ENCODE data around the gene STK4.

STK4 gene

GRCh38 chr20:44966030-44966961 lies at the start of gene STK4:
TSS of gene STK4 (plus strand) at chr20:44966512. CDS start at chr20:44966569, 57 bp downstream.
- peak; percentile 95 for DNase-seq

- DNase-seq = no peak
Measured at GRCh38 chr20:44916586-44916985, 49.7 kb upstream of the STK4 start.

DNA sequence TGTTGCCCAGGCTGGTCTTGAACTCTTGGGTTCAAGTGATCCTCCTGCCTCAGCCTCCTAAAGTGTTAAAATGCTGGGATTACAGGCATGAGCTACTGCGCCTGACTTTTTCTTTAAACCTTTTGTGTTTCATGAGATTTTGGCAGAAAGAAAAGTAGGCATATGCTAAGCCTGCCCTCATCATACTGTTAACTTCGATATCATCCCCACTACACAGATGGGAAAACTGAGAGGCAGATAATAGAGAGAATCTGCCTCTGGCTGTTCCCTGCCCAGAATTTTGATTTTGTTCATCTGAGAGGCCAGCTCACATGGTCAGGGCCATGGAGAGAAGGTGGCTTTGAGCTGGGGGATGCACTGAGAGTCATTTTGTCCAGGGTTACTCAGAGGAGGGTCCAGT lies 48.9 kb upstream of the STK4 start:
- no peak for DNase-seq

DNA sequence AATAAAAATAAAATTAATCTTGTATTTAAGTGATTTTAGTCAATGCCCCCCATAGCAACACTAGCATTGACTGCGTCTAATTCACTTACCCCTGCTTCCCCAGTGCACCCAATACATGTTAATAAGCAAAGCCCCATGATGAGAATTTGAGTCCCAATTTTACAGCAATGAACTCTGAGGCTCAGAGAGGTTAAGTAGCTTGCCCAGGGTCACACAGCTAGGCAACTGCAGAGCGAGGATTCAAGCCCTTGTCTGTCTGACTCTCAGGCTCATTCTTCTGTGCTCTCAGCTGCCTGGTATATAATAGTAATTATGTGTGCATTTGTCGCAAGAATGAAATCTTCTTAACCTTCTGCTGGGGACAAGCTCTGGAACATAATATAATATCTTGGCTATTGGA lies 48.0 kb upstream of the STK4 start:
- no peak for DNase-seq

GRCh38 chr20:44918761-44919160 lies 47.6 kb upstream of the STK4 start:
- no peak for DNase-seq

DNA sequence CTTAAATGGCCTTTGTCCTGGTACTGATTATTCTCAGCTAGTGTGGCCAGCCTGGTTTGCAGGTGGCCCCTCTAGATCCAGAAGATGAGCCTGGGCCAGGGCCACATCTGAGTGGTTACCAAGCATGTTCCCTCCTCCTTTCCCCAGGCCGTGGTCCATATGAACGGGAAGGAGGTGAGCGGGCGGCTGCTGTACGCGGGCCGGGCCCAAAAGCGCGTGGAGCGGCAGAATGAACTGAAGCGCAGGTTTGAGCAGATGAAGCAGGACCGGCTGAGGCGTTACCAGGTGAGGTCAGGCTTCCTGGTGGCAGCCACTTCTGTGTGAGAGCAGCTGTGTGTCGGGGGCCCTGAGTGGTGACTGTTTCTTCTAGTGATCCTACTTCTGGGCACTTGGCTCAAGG lies 44.9 kb upstream of the STK4 start:
- no peak for DNase-seq

DNA sequence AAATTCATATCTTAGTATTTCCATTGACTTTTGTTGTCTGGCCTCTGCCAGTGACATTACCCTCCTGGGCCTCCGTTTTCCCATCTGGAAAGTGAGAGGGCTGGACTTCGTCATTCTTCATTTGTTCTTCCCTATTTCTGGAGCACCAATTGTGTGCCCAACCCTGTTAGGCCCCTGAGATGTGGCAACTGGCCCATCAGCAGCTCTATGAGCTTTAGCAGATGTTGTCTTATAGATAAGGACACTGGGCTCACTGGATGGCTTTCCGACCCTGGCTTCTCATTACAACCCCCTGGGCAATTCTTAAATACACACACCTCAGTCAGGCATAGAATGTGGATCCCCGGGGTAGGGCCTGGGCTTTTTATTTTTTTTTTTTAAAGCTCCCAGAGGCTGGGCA lies 41.8 kb upstream of the STK4 start:
- DNase-seq = no peak

DNA sequence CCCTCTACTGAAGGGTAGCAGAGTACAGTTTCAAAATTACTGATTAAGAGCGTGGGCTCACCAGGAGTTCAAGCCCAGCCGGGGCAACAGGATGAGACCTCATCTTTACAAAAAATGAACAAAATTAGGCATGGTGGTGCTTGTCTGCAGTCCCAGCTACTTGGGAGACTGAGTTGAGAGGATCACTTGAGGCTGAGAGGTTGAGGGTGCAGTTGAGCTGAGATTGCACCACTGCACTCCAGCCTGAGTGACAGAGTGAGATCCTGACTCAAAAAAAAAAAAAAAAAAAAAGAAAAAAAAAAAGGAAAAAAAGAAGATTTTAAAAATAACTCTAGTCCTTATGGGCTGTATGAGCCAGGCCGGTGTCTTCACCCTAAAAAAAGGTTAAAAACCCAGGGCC lies 37.7 kb upstream of the STK4 start:
- DNase-seq = no peak

- no peak for DNase-seq
Measured at GRCh38 chr20:44930517-44931168, 35.7 kb upstream of the STK4 start.

GRCh38 chr20:44931911-44932310 lies 34.4 kb upstream of the STK4 start:
- no peak for DNase-seq

- DNase-seq = no peak
Measured at GRCh38 chr20:44932916-44933315, 33.4 kb upstream of the STK4 start.

DNA sequence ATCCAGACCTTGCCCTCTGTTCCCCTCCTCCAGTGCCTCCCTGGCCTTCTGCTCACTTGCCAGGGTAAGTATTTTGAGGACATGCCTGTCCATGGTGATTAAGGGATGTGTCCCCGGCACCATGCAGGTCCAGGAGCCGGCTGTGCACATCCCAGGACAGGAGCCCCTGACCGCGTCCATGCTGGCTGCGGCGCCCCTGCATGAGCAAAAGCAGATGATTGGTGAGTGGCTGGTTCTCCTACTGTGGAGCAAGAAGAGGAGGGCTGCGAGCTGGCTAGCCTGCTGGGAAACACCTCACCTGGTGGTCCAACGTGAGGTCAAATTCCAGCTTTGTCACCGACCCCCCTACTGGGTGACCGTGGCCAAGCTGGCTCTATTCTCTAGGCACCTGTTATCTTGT lies 29.8 kb upstream of the STK4 start:
- DNase-seq = no peak

DNA sequence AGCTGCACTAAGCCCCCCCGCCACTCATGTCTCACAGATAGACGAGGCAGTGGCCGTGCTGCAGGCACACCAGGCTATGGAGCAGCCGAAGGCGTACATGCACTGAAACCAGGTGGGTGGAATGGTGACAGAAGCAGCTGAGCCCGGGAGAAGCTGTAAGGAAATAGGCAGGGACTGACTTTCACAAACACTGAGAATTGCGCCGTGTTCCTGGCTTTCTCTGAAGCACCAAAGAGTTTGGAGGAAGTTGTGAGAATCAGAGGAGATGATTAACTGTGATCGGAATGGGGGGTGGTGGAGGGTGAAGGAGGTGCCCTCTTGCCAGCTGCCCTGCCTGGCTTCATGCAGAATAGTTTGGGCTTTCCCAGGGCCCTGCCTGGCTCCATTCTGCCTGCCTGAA lies 27.7 kb upstream of the STK4 start:
- no peak for DNase-seq

- peak; percentile 10 for DNase-seq
Measured at GRCh38 chr20:44941120-44941691, 25.1 kb upstream of the STK4 start.

DNA sequence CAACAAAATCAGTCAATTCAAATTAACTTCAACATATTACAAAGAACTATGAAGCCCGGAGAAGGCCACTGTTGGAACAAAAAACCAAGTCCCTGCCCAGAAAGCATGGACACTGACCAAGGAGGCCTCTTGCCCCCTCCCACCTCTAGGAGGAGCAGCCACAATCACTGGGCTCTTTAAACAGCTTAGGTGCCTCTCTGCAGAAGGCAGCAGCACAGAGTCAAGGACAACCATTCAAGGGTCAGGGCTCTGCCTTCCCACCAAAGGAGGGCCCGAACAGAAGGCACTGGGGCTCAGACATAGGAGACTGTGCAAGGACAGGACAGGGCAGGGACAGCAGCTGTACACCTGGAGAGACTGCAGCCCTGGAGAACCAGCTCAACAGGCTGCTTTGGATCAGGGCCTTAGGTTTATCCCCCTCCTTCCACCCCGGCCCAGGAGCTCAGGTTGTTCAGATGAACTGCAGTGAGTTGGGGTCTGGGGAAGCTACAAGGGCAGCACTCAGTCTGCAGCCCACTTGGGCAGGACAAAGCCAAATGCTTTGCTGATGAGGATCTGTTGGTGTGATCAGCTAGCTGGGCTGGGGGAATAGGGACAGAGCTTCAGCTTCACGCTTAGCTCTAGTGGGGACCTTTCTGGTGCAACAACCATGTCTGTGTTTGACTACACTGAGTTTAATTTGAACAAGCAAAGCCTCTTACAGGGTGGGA lies 23.9 kb upstream of the STK4 start:
- no peak for DNase-seq

- DNase-seq = no peak
Measured at GRCh38 chr20:44943828-44944227, 22.5 kb upstream of the STK4 start.

DNA sequence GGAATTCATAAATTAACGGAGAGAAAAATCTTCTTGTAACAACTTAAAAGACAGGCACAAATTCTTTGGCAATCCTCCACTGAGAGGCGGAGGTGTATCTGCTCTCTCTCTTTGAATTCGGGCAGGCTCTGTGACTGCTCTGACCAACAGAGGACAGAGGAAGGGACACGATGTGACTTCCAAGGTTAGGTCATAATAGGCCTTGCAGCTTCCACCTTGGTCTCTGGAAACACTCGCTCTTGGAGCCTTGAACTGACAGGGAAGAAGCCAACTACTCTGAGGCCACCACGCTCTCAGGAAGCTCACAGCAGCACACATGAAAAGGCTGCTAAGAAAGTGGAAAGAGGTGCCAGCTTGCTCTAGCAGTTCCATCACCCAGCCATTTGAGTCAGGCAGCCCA lies 21.1 kb upstream of the STK4 start:
- DNase-seq = no peak

- no peak for DNase-seq
Measured at GRCh38 chr20:44946271-44946852, 19.9 kb upstream of the STK4 start.

DNA sequence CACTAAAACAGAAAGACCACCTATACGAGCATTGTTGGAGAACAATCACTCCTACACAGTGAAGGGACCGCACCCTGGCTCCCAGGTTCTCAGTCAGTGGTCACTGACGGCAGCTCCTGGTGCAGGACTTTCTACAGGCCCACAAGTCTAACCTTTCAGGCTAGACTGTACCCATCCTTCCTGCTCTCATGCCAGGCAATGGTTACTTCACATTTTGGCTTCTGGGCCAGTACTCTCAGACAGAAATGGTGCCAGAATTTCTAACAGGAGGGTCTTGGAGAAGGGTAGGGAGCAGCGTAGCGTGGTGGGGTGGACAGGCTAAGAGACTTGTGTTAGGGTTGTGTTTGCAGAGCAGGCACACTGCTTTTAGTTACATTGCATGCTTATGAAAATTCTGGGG lies 18.2 kb upstream of the STK4 start:
- no peak for DNase-seq

DNA sequence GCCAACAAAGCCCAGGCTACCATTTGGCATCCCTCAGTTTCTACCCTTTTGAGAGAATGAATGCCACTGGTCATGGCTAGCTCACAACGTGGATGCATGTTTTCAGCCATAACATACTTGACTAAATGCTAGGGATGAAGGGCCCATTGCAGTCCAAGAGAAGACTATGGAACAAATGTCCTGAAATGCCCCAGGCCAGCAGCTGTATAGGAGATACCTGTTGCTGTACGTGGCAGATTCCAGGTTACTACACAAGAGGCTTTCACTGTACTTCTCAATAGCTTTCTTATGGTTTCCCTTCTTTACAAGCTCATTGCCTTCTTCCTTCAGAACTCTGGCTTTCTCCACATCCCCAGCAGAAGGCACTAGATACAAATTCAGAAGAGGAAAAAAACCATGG lies 17.8 kb upstream of the STK4 start:
- DNase-seq = no peak

- no peak for DNase-seq
Measured at GRCh38 chr20:44950368-44950767, 15.9 kb upstream of the STK4 start.

DNA sequence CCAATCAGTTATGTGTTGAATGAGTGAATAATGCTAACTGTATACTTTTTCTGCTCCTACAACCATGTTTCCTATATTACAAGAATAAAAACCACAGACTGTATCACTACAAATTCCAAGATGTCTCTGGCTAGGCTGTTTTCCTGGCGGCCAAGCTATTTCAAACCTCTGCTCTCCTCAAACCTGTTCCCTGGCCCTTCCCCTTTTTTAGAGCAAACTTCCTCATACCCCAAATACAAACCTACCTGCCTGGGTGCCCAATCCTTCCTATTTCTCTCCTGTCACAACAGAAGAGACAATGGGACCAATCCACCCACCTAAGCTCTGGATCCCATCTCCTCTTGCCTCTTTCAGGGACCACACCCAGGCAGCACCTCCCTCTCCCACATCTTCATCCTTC lies 13.6 kb upstream of the STK4 start:
- DNase-seq = no peak

GRCh38 chr20:44954211-44954610 lies 12.1 kb upstream of the STK4 start:
- no peak for DNase-seq

All from stimulated activated CD4-positive, alpha-beta T cell treated with anti-CD3 and anti-CD28 coated beads, Interleukin-1b, Interleukin-23, amount 100 ng/mL, for 48 hours (primary cell).